Fibroblast of skin of abdomen (primary cell): ENCODE results near the gene GCA.

Experiments used
- DNase-seq: peaks from one replicate; pipeline ENCODE4 v3.0.0-alpha.2; 2013

Gene GCA

GRCh38 chr2:162328424-162329157, 15.3 kb upstream of the GCA start:
- DNase-seq, result no peak

GRCh38 chr2:162330881-162331280, 13.1 kb upstream of the GCA start:
- DNase-seq, result no peak

DNA sequence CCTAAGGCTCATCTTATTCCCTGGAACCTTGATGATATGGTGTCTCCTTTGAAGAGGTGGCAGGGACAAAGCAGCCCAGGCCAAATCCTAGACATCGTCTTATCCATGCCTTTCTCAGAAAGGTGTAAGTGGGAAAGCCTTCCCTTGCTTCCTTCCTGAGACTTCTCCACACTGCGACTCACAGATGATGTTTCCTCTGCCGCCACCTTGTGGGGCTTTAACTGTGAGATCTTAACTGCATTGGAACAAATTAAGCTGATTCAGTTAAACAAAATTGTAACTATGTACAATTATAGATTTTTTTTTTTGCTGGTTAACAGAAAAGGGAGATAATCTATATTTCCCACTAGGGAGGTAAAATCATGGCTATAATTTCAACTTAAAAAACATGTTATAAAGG, 10.0 kb upstream of the GCA start:
- peak; percentile 23 for DNase-seq

- DNase-seq, result no peak
Observed at GRCh38 chr2:162337868-162338267, 6.1 kb upstream of the GCA start.

DNA sequence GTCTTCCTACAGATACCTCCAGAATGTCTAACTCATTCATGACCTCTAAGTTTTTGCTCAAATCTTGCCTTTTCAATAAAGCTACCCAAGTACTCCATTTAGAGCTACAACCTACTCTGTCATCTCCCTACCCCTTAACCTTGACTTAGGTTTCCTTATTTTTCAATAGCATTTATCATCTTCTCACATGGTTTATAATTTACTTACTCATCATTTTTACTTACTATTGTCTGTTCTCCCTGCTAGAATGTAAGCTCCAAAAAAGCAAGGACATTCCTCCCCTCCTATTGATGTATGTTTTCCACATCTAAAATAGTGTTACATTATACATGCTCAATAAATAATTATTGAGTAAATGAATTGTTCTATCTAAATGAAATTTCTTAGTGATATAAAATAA, 3.1 kb upstream of the GCA start:
- no peak for DNase-seq

- DNase-seq, result no peak
Observed at GRCh38 chr2:162342321-162342720, 1.6 kb upstream of the GCA start.

DNA sequence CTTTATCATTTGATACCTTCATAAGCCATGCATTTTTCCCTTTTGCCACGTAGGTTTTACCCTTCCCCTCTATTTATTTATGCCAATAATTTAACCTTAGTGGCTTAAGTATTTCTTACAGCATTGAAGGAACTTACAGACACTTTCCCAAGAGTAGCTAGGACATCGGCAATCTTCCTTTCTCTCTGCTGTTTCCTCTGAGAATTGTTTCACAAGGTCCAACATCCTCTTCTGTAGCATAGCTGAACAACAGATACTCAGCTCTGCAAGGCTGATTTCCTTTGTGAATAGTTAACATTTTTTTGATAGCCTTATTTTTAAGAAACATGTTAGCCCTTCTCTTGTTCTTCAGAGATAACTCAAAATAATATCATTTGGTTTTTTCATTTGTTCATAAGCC, 1.1 kb upstream of the GCA start:
- no peak for DNase-seq

DNA sequence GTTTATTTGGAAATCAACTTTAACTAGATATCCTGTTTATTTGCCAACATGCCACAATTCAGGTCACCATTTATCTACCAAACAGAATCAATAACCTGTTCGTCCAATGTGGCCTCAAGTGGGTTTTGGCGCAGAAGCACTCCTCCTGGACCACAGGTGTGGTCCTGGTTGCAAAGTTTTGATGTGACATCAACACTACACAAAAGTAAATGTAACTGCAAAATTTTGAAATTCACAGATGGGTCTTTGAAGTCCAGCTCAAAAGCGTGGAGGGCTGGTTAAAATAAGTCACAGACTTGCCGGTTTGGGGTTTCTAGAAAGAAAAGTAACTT, 474 bp upstream of the GCA start:
- no peak for DNase-seq

DNA sequence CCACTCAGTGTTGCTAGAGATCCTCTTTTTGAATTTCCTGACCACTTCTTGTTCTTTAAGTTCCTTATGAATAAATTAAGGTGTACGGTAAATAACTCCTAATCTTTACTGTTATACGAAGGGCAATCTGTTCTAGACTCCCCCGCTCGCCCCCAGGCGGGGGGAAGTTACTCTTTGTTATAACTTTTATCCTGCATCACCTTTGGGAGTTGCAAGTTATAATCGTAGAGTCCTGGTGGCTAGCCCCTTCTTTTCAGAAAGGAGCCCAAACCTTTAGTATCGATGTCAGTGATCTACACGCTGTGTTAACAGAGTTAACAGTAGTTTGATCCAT, 652 bp downstream of the GCA start:
- no peak for DNase-seq

- no peak for DNase-seq
Observed at GRCh38 chr2:162365392-162365791, 21.5 kb downstream of the GCA start.

DNA sequence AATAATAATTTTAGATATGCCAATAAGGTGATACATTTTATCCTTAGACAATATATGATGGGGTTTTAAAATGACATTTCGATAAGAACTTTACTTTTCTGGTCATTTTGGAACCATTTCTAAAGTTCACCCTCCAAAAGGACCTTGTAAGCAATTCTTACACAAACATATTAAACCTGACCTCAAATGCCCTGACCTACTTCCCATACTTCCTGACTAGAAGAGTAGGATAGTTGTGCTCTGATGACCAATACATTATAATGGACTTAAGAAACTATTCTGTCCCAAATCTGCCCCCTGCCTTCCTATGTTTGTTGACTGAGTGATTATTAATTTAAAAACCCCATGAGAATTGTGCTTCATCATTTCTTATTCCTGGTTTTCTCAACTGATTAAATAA, 24.6 kb downstream of the GCA start:
- DNase-seq, result no peak

- DNase-seq, result peak; percentile 9
Observed at GRCh38 chr2:162369551-162369950, 25.6 kb downstream of the GCA start.

DNA sequence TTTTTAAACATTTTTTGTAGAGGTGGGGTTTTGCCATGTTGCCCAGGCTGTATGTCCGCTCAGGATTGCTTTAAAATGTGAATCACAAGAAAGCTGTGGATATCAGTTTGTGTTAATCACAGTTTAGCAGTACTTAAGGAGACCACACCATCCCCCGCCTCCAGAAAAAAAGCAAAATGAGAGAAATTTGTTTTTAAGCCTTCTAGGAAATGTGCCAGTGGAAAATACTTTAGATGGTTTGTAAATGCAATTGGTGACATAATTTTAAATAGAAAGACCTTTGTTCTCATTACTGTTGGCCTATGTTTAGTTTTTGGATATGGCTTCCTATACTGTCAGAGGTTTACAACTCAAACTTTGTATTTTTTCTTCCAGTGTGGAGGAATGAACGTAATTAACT, 27.0 kb downstream of the GCA start:
- DNase-seq, result peak; percentile 16

DNA sequence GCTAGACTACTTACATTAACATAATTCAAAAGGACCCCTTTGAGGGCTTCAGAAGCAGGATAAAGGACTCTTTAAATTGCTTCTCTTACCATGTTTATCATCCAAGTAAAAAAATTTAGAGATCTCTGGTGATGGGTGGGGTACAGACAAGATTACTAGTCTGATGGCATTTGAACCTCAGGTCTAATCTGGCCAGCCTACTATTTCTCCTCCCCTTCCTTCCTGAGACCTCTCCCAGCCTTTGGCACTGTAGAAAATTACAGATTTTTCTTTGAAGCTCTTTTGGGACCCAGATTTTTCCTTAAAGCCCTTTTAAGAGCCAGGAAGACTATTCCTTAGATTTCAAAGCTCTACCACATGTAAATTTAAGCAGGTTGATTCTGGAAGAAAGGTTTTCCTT, 28.9 kb downstream of the GCA start:
- DNase-seq, result no peak

DNA sequence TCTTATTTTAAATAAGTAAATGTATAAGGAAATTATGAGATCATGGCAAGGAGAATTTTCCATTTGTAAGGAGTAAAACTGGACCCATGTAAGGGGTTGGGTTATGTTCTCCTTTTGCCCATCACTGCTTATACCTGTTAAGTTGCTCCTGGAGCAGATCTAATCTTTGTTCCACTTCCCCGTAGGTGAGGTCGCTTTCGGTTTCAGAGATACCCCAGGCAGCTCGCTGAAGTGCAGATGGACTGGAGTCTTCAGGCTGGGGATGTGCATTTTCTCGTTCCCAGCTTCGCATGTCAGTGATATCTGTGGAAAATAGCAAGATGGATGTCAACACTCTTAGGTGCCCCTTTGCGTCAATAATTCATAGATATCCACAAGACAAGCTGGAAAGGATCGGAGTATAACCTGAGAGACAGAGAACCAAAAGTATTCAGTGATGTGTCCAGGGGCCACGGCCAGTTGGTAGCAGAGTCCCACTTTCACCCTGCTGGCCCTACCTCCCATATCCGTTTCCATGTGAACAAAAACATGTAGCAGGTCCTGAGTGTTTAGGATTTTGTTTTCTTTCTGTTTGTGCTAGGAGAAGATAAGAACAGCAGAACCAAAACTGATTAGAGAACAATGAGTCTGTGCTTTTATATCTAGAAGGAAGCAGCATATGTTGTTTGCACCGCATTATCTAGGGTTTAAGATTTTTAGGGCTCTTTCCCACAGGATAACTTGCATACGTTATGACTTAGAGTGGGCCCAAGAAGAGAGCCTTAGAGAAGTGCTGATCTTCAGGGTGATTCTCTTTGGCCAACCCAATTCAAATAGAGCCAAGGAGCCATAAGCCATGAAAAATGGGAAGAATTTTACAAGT, 36.0 kb downstream of the GCA start:
- no peak for DNase-seq

DNA sequence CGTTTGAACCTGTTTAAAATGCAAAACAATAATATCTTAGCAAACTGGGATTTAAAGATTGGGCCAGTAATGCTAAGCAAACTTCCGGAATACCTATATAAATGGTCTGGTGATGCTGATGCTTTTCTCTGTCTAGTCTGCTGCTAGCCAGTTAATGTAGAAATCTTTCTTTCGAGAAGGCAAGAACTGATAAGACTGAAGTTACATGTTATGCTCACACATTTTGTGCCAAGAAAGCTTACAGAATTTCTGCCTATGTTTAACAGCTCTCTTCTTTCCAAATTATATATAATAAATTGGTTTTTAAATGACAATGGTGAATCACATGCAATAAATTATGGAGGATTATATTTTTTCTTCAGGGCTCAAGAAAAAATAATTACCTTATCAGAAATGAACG, 37.9 kb downstream of the GCA start:
- no peak for DNase-seq

DNA sequence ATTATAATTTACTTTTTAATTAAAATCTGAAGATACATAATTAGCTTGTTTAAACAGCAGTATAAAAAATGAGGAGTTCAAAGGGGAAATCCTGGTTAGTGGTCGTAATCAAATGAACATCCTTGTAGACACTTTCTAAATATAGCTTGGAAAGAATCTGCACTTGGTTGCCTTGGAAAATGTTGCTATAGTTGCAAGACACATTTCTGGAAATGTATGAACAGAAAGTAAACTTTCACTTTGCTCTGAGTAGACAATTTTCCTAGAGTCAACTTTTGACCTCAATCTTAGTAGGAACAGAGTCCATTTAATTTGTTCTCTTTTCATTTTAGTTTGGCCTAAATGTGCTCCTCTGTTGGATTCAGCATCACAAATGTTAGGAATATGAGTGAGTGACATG, 38.3 kb downstream of the GCA start:
- DNase-seq, result no peak

GRCh38 chr2:162385536-162385935, 41.6 kb downstream of the GCA start:
- DNase-seq, result no peak

DNA sequence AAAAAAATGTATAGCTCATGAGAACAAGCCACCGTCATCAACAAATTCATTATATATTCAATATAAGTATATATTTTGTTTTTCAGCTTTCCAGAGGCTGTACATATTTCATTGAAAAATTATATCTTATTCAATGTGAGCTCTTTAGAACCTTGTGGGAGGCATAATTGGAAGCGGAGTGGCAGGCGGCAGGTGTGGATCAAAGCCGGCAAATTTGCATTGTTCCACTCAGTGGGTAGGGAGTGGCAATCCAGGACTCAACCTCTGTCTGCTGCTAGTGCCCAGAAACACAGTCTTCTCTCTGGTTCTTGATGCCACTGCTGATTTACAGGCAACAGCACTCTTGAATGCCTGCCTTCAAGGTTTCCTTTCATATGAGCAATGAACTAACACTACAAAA, 46.9 kb downstream of the GCA start:
- DNase-seq, result no peak

GRCh38 chr2:162400336-162400735, 56.4 kb downstream of the GCA start:
- DNase-seq, result no peak

- DNase-seq, result no peak
Observed at GRCh38 chr2:162401871-162402270, 57.9 kb downstream of the GCA start.

DNA sequence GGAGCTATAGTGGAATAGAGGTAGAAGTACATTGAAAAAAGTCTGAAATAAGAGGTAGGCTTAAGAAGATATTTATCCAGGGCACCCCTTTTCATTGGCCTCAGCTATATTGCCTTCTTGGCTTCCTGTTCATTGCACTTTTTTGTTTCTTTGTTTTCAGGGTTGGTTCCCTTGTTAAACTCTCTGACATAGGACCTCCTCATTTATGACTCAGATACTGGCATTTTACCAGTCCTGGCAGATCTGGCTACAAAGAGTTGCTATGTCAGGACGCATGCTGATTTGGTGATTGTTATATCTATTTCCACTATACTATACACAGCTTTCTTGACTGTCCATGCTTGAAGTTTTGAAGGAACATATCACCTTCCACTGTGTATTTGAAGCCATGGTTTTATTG, 60.0 kb downstream of the GCA start:
- peak; percentile 48 for DNase-seq
